Suppressor macrophage treated with lipopolysaccharide for 1 hour (primary cell): Measurements from ENCODE around the gene SERPINB5.

Experiments used
- DNase-seq, 3 donors: peaks; one replicate each; pipeline ENCODE4 v3.0.0-alpha.2; 2020 to 2022

The SERPINB5 gene

GRCh38 chr18:63528863-63529492 is 52.2 kb downstream of the SERPINB5 start:
- DNase-seq: no peak

DNA sequence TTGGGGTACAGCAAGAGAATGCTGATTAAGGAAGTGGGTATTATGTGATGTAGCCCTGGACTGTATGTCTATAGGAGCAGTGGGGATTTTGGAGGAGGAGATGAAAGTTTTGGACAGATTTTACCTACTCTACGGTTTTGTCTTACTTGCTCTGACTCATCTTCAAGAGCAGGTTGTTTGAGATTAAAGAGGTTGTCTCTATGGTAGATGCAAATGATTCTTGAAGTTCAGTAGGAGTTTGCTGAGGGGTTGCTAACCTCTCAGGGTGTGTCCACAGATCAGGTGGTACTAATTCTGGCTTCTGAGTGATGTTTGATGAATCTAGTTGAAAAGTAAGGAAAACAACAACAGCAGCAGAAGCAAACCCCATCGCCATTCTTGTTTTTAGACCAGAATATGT is 55.7 kb downstream of the SERPINB5 start:
- no peak for DNase-seq

- DNase-seq: peak in 2 of 3 donors; percentile 27 to 32
Observed at GRCh38 chr18:63534615-63535014, 57.9 kb downstream of the SERPINB5 start.

DNA sequence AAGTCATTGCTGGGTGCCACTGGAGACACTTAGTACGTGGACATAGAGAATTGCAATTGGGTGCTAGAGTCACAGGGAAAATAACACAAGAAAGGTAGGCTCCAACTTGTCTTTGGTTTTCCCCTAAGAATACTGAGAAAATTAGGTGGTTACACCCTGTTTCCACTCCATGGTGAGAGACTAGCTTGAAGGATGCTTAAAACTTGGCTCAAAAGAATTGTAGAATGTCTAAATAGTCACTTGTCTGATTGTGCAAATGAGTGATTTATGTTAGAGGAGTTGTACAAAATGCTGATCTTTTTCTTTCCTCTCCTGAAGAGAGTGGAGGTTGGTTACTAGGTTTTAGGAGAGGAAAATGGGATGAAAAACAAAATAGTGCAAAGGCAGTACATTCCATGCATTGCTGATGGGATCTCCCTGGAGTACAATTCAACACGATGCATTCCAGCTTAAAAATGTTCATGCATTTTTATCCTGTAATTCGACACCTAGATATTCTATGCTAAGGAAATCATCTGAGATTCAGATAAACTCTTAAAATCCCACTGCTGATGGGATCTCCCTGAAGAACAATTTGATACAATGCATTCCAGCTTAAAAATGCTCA is 63.2 kb downstream of the SERPINB5 start:
- DNase-seq: no peak

GRCh38 chr18:63542069-63542468 is 65.3 kb downstream of the SERPINB5 start, which contains the start of gene SERPINB12:
Gene SERPINB12, plus strand, starts transcription at chr18:63542369. Its CDS starts 13,791 bp downstream, at chr18:63556160.
- no peak for DNase-seq

DNA sequence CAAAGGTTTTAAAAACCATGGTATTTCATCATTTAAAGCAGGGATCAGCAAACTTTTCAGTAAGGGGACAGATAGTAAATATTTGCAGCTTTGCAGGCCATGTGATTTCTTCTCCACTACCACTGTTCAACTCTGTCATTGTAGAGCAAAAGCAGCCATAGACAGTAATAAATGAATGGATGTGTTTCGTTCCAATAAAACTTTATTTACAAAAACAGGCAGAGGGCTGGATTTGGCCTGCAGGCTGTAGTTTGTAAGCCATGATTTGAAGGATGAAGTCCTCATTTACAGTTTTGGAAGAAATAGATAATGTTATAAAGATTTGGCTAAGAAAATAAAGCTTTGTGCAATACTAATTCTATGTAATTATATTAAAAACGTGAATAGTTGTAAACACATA is 67.3 kb downstream of the SERPINB5 start:
- DNase-seq: no peak

GRCh38 chr18:63545000-63545399 is 68.2 kb downstream of the SERPINB5 start:
- no peak for DNase-seq

GRCh38 chr18:63550068-63550467 is 73.3 kb downstream of the SERPINB5 start:
- no peak for DNase-seq

GRCh38 chr18:63551769-63552168 is 75.0 kb downstream of the SERPINB5 start:
- no peak for DNase-seq

GRCh38 chr18:63552581-63552980 is 75.8 kb downstream of the SERPINB5 start:
- peak in 2 of 3 donors; percentile 13 to 34 for DNase-seq

- peak; percentile 62 to 87 (median 74) for DNase-seq
Observed at GRCh38 chr18:63553081-63553480, 76.3 kb downstream of the SERPINB5 start.
